ENCODE data around the gene KIAA1210.

KIAA1210 gene

DNA sequence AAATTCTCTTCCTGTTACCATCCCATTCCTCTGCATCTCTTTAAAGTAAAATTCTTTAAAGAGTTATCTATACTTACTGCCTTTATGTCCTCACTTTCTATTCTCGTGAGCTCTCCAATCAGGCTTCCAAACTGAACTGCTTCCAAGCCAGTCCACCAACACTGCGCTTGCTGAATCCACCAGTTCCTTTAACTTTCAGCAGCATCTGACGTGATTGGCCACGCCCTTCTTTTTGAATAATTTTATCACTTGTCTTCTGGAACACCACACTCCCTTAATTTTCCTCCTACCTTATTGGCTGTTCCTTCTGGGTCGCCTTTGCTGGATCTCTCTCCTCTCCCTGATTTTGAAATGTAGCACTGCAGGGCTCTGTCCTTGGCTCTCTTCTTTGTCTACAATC lies at the start of gene KIAA1210:
KIAA1210 (minus strand) TSS at position 163 of the 400 bp plus-strand sequence. CDS start 4,170 bp downstream, outside the sequence.
- Histone ChIP-seq H3K27me3 (no peaks in the 10 kb centered on the region), H3K36me3 (no peaks in the 10 kb centered on the region), H3K4me1 (ENCODE audit: control insufficient read depth in 1 of 2, insufficient read depth in 1 of 2, low read depth in 1 of 2, low read length in 1 of 2) (no peaks in the 10 kb centered on the region), H3K4me3 (ENCODE audit: low read depth in 1 of 2, low read length in 1 of 2) (no peak within 1 kb of the TSS), H3K27ac (no peak within 1 kb of the TSS), H3K9me3 (no peaks in the 10 kb centered on the region)
- TF ChIP-seq, protein P1, sequence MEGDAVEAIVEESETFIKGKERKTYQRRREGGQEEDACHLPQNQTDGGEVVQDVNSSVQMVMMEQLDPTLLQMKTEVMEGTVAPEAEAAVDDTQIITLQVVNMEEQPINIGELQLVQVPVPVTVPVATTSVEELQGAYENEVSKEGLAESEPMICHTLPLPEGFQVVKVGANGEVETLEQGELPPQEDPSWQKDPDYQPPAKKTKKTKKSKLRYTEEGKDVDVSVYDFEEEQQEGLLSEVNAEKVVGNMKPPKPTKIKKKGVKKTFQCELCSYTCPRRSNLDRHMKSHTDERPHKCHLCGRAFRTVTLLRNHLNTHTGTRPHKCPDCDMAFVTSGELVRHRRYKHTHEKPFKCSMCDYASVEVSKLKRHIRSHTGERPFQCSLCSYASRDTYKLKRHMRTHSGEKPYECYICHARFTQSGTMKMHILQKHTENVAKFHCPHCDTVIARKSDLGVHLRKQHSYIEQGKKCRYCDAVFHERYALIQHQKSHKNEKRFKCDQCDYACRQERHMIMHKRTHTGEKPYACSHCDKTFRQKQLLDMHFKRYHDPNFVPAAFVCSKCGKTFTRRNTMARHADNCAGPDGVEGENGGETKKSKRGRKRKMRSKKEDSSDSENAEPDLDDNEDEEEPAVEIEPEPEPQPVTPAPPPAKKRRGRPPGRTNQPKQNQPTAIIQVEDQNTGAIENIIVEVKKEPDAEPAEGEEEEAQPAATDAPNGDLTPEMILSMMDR (IDR thresholded peaks at IDR 0.05): no peak

DNA sequence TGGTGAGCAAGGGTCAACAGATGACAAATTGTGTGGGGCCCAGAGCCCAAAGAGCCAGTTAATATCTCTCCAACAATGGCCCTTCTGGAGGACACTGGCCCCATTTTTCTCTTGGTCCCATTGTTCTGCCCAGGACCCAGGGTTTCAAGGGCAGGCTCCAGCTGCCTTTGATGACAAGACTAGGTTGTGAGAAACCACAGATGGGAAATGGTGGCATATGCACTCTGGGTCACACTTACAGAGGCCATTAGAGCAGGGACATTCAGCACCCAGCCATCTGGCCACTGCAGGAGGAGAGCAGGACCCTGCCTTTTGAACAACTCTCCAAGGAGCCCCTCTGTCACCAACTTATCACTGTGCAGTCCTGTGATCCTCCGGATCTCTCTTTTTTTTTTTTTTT lies 49.7 kb upstream of the KIAA1210 start:
- Histone ChIP-seq H3K9me3 (no peaks in the 10 kb centered on the region), H3K27me3 (no peaks in the 10 kb centered on the region), H3K36me3 (no peaks in the 10 kb centered on the region), H3K4me3 (ENCODE audit: low read depth in 1 of 2, low read length in 1 of 2) (no peak overlapping the region), H3K4me1 (ENCODE audit: control insufficient read depth in 1 of 2, insufficient read depth in 1 of 2, low read depth in 1 of 2, low read length in 1 of 2) (no peaks in the 10 kb centered on the region), H3K27ac (no peak overlapping the region)
- TF ChIP-seq, protein P1 (IDR thresholded peaks at IDR 0.05): no peak

DNA sequence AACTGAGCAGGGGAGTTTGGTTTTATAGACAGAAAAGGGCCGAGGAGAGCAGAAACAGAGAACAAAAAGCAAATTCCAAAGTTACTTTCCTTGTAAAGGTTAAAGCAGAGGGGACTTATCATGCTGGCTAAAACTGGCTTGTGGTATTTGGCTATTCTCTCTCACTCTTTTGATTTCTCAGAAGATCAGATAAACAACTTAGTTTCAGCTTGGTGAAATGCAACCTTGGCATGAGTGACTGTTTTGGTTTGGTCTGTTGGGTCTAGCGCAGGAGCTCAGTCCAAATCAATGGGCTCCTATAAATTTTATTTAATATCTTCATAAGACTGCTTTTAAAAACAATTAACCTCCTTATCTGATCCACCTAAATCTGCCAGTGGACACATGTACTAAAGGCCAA lies 47.3 kb upstream of the KIAA1210 start:
- H3K9me3 ChIP-seq: no peaks in the 10 kb centered on the region
- no peaks in the 10 kb centered on the region for H3K4me1 ChIP-seq (ENCODE audit: control insufficient read depth in 1 of 2, insufficient read depth in 1 of 2, low read depth in 1 of 2, low read length in 1 of 2)
- H3K27ac ChIP-seq: no peak overlapping the region
- no peak overlapping the region for H3K4me3 ChIP-seq (ENCODE audit: low read depth in 1 of 2, low read length in 1 of 2)
- H3K27me3 ChIP-seq: no peaks in the 10 kb centered on the region
- H3K36me3 ChIP-seq: no peaks in the 10 kb centered on the region
- TF ChIP-seq, protein P1 (IDR thresholded peaks at IDR 0.05): no peak

DNA sequence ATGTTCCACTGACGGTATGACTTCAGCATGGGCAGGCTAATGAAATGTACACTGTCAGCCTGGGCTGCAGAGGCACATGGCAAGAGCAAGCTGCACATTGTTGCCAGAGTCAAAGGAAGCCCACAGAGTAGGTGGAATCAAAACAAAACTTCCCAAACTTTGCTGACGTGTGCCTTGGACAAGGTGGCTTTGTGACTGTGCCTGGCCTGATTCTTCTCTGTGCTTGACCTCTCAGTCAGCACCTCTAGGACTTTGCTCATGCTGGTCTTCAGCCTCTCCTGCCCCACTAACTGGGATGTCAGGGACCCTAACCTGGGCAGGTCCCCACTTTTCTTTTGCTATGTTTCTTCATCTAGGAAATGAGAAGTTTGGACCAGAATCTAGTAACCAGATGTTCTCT lies 40.5 kb upstream of the KIAA1210 start:
- Histone ChIP-seq H3K36me3 (no peaks in the 10 kb centered on the region), H3K27ac (no peak overlapping the region), H3K27me3 (no peaks in the 10 kb centered on the region), H3K4me3 (ENCODE audit: low read depth in 1 of 2, low read length in 1 of 2) (no peak overlapping the region), H3K4me1 (ENCODE audit: control insufficient read depth in 1 of 2, insufficient read depth in 1 of 2, low read depth in 1 of 2, low read length in 1 of 2) (no peaks in the 10 kb centered on the region), H3K9me3 (no peaks in the 10 kb centered on the region)
- TF ChIP-seq, protein P1 (IDR thresholded peaks at IDR 0.05): no peak

DNA sequence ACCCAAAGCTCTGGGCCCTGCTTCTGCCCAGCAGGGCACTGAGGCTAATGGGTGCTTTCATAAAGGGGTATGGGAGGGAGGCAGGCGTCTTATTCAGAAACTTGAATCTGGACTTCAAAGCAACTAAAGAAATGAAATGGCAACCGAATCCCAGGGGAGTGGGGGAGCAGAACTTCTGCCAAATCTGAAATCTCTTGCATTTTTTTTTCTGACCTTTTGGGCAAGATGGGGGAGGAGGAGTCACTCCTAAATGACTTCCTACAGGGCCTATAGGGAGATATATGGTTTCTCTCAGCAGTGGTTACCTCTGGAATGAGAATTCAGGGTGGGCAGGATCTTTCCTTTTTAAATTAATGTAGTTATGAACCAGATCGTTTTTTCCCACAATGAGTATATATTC lies 30.6 kb upstream of the KIAA1210 start:
- H3K27me3 ChIP-seq: no peaks in the 10 kb centered on the region
- TF ChIP-seq, protein P1 (IDR thresholded peaks at IDR 0.05): no peak
- H3K4me3 ChIP-seq (ENCODE audit: low read depth in 1 of 2, low read length in 1 of 2): no peak overlapping the region
- no peak overlapping the region for H3K27ac ChIP-seq
- H3K9me3 ChIP-seq: no peaks in the 10 kb centered on the region
- no peaks in the 10 kb centered on the region for H3K36me3 ChIP-seq
- no peaks in the 10 kb centered on the region for H3K4me1 ChIP-seq (ENCODE audit: control insufficient read depth in 1 of 2, insufficient read depth in 1 of 2, low read depth in 1 of 2, low read length in 1 of 2)

DNA sequence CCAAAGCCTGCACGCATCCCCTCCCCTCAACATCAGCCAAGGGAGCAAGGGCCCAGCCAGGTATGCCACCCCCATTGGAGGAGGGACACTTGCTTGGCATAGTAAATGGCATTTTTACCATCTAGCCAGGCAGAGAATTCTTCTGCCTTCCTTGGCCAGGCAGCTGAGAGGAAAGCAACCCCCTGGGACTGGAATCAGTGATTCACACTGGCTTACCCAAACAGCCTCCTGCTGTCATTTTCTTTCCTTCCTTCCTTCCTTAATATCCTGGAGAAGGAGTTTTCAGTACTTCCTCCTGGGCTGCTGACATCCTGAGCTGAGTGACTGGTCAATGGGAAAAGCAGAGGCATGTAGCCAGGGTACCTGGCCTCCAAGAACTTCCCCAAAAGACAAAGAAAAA lies 28.6 kb upstream of the KIAA1210 start:
- Histone ChIP-seq H3K4me1 (ENCODE audit: control insufficient read depth in 1 of 2, insufficient read depth in 1 of 2, low read depth in 1 of 2, low read length in 1 of 2) (no peaks in the 10 kb centered on the region), H3K27ac (no peak overlapping the region), H3K27me3 (peaks cover 5% of the 10 kb centered on the region), H3K4me3 (ENCODE audit: low read depth in 1 of 2, low read length in 1 of 2) (no peak overlapping the region), H3K36me3 (no peaks in the 10 kb centered on the region), H3K9me3 (no peaks in the 10 kb centered on the region)
- TF ChIP-seq, protein P1 (IDR thresholded peaks at IDR 0.05): no peak

Data from neutrophil (primary cell).